Measurements from ENCODE around the gene GPR84. TPM values are rescaled to one million over a fixed set of nuclear protein-coding genes. Genes with fewer than 3 reads are reported as not detected.
A peak's percentile ranks its signal among the peaks of the same experiment; 100 is the strongest.

Gene GPR84
- total and polyA plus RNA-seq, 9 of the 15 experiments (the other 6 are each of a cell fraction or from before 2014, with no cell fraction given): 0.07 to 0.18 (median 0.11) TPM; not detected in 5

DNA sequence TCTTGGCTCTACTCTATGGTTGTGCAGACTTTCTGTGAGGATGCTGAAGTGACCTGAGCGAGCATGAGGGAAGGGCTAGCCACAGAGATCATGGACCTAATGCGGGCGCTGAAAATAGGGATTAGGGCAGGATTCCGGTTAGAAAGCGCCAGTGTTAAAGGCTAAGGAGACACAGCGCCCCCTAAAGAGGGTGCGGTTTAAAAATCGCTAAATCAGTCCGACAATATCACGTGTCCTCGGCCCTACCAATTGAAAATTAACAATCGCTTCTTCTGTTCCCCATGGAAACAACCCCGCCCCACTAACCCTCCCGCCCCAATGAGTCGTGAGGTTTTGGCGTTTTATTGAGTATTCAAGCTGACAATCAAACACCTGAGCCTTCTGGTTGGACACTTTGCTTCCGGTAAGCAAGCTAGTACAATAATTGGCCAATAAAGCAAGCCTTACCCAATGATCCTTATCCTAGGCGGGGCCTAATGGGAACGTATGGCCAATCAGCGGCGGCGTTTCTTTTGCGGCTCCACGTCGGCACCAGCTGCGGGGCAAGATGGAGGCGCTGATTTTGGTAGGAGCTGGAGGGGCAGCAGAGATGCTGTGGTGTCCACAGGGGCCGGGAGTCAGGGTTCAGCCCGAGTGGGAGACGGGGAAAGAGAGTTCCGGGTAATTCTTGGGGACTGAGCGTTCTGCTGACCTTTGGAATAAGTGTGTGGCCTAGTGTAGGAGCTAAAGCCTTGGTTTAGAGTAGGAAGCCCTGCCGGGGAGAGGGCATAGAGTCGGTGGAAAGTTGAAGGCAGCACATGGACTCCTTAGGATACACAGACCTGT lies 39.5 kb downstream of the GPR84 start, which contains the start of gene COPZ1 (continued):
- TF ChIP-seq, protein P1, sequence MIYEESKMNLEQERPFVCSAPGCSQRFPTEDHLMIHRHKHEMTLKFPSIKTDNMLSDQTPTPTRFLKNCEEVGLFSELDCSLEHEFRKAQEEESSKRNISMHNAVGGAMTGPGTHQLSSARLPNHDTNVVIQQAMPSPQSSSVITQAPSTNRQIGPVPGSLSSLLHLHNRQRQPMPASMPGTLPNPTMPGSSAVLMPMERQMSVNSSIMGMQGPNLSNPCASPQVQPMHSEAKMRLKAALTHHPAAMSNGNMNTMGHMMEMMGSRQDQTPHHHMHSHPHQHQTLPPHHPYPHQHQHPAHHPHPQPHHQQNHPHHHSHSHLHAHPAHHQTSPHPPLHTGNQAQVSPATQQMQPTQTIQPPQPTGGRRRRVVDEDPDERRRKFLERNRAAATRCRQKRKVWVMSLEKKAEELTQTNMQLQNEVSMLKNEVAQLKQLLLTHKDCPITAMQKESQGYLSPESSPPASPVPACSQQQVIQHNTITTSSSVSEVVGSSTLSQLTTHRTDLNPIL (CRISPR knock-in tag; IDR thresholded peaks at IDR 0.05): no peak
- TF ChIP-seq FOXJ3 (CRISPR knock-in tag; IDR thresholded peaks at IDR 0.05): no peak
- TF ChIP-seq, protein P2, sequence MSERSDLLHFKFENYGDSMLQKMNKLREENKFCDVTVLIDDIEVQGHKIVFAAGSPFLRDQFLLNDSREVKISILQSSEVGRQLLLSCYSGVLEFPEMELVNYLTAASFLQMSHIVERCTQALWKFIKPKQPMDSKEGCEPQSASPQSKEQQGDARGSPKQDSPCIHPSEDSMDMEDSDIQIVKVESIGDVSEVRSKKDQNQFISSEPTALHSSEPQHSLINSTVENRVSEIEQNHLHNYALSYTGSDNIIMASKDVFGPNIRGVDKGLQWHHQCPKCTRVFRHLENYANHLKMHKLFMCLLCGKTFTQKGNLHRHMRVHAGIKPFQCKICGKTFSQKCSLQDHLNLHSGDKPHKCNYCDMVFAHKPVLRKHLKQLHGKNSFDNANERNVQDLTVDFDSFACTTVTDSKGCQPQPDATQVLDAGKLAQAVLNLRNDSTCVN (CRISPR knock-in tag; IDR thresholded peaks at IDR 0.05): peak; percentile 95
- TF ChIP-seq, protein P3, sequence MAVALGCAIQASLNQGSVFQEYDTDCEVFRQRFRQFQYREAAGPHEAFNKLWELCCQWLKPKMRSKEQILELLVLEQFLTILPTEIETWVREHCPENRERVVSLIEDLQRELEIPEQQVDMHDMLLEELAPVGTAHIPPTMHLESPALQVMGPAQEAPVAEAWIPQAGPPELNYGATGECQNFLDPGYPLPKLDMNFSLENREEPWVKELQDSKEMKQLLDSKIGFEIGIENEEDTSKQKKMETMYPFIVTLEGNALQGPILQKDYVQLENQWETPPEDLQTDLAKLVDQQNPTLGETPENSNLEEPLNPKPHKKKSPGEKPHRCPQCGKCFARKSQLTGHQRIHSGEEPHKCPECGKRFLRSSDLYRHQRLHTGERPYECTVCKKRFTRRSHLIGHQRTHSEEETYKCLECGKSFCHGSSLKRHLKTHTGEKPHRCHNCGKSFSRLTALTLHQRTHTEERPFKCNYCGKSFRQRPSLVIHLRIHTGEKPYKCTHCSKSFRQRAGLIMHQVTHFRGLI (CRISPR knock-in tag; IDR thresholded peaks at IDR 0.05): no peak
- no peak for TF ChIP-seq NFE2L1 (tag; IDR thresholded peaks at IDR 0.05; ENCODE audit: borderline replicate concordance, low read depth)
- TF ChIP-seq ELF4 (CRISPR knock-in tag; IDR thresholded peaks at IDR 0.05): peak; percentile 81; the same call in 1 of the 2 replicates
- TF ChIP-seq, protein P4, sequence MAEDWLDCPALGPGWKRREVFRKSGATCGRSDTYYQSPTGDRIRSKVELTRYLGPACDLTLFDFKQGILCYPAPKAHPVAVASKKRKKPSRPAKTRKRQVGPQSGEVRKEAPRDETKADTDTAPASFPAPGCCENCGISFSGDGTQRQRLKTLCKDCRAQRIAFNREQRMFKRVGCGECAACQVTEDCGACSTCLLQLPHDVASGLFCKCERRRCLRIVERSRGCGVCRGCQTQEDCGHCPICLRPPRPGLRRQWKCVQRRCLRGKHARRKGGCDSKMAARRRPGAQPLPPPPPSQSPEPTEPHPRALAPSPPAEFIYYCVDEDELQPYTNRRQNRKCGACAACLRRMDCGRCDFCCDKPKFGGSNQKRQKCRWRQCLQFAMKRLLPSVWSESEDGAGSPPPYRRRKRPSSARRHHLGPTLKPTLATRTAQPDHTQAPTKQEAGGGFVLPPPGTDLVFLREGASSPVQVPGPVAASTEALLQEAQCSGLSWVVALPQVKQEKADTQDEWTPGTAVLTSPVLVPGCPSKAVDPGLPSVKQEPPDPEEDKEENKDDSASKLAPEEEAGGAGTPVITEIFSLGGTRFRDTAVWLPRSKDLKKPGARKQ (CRISPR knock-in tag; IDR thresholded peaks at IDR 0.05): no peak
- TF ChIP-seq CBFA2T3 (IDR thresholded peaks at IDR 0.05): no peak; the same call in 1 of the 2 replicates
- peak; percentile 98 for TF ChIP-seq EP400 (IDR thresholded peaks at IDR 0.05)
- peak; percentile 95 for TF ChIP-seq RFX1 (IDR thresholded peaks at IDR 0.05)
- no peak for TF ChIP-seq TGIF2 (CRISPR knock-in tag; IDR thresholded peaks at IDR 0.05)
- no peak for TF ChIP-seq PTRF (tag; IDR thresholded peaks at IDR 0.05)
- no peak; the same call in 1 of the 2 replicates for TF ChIP-seq RHOXF2B (CRISPR knock-in tag; conservative IDR thresholded peaks at IDR 0.05)
- no peak for TF ChIP-seq DNMT1 (IDR thresholded peaks at IDR 0.05)
- TF ChIP-seq PURB (CRISPR knock-in tag; IDR thresholded peaks at IDR 0.05; ENCODE audit: low read depth): no peak
- TF ChIP-seq GTF2E2 (tag; IDR thresholded peaks at IDR 0.05): peak; percentile 89; the same call in 1 of the 2 replicates
- TF ChIP-seq, protein P5, sequence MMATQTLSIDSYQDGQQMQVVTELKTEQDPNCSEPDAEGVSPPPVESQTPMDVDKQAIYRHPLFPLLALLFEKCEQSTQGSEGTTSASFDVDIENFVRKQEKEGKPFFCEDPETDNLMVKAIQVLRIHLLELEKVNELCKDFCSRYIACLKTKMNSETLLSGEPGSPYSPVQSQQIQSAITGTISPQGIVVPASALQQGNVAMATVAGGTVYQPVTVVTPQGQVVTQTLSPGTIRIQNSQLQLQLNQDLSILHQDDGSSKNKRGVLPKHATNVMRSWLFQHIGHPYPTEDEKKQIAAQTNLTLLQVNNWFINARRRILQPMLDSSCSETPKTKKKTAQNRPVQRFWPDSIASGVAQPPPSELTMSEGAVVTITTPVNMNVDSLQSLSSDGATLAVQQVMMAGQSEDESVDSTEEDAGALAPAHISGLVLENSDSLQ (IDR thresholded peaks at IDR 0.05): peak; percentile 99
- no peak for TF ChIP-seq NFIX (CRISPR knock-in tag; IDR thresholded peaks at IDR 0.05; ENCODE audit: low read depth)
- peak; percentile 91 to 94 for TF ChIP-seq RAD21 (CRISPR knock-in tag; conservative IDR thresholded peaks at IDR 0.05 in 1 of 2, IDR thresholded peaks at IDR 0.05 in 1 of 2)
- no peak for TF ChIP-seq ZNF408 (CRISPR knock-in tag; IDR thresholded peaks at IDR 0.05; ENCODE audit: low read depth)
- peak; percentile 62; the same call in 1 of the 2 replicates for TF ChIP-seq CHCHD3 (CRISPR knock-in tag; IDR thresholded peaks at IDR 0.05)
- TF ChIP-seq MCM5 (IDR thresholded peaks at IDR 0.05; ENCODE audit: low read depth): no peak

All from K562 (cell line).